Keratinocyte (primary cell): Measurements from ENCODE around the gene CD96.

Source experiments
- CTCF ChIP-seq, 3 experiments: IDR thresholded peaks in 1 of 3; conservative IDR thresholded peaks in 1 of 3; optimal IDR thresholded peaks in 1 of 3; 2 replicates in 2 of 3; 3 replicates in 1 of 3; pipeline versions ENCODE3 to v1.5.1; 2011; ENCODE audit warnings: low read length in 3 of 3, mild to moderate bottlenecking in 3 of 3, moderate library complexity in 2 of 3, control low read depth in 1 of 3, inconsistent platforms in 1 of 3; ENCODE audit not compliant: insufficient read depth in 2 of 3; ENCODE audit errors: extremely low read depth in 1 of 3
- EZH2 ChIP-seq: IDR thresholded peaks from one replicate; pipeline ENCODE4 v1.6.1; 2012; ENCODE audit warnings: inconsistent platforms, mild to moderate bottlenecking, low read length, moderate library complexity

GRCh38 chr3:111618945-111619344, 76.9 kb downstream of the CD96 start:
- TF ChIP-seq CTCF (optimal IDR thresholded peaks at IDR 0.05 in 1 of 3, IDR thresholded peaks at IDR 0.05 in 1 of 3, conservative IDR thresholded peaks at IDR 0.05 in 1 of 3; ENCODE audit: extremely low read depth in 1 of 3, insufficient read depth in 2 of 3, low read length in 3 of 3) (no peak), EZH2 (no peak)
